Parathyroid adenoma (tissue), 2 donors: ENCODE data around the gene C1GALT1.

Source experiments
- H2AFZ ChIP-seq: fragments of 300-600 bp; sonication (generic); one replicate; pipeline ENCODE4 v1.7.0; 2017; ENCODE audit warnings: antibody characterized with exemption, mild to moderate bottlenecking
- H3K27ac ChIP-seq: fragments of 300-600 bp; sonication (generic); one replicate; pipeline ENCODE4 v1.7.0; 2017
- H3K27me3 ChIP-seq: fragments of 300-600 bp; sonication (generic); one replicate; pipeline ENCODE4 v1.7.0; 2017; ENCODE audit warnings: low read length; ENCODE audit not compliant: control insufficient read depth, insufficient read depth
- H3K36me3 ChIP-seq: fragments of 300-600 bp; sonication (generic); one replicate; pipeline ENCODE4 v1.7.0; 2017; ENCODE audit warnings: low read length; ENCODE audit not compliant: control insufficient read depth, insufficient read depth
- H3K4me1 ChIP-seq: fragments of 300-600 bp; sonication (generic); one replicate; pipeline ENCODE4 v1.7.0; 2017; ENCODE audit warnings: control low read depth
- H3K4me2 ChIP-seq: fragments of 300-600 bp; sonication (generic); one replicate; pipeline ENCODE4 v1.7.0; 2017; ENCODE audit warnings: low read length
- H3K4me3 ChIP-seq: fragments of 300-600 bp; sonication (generic); one replicate; pipeline ENCODE4 v1.7.0; 2017; ENCODE audit warnings: low read depth, low read length
- H3K79me2 ChIP-seq: fragments of 300-600 bp; sonication (generic); one replicate; pipeline ENCODE4 v1.7.0; 2017; ENCODE audit warnings: control low read depth
- H3K9ac ChIP-seq: fragments of 300-600 bp; sonication (generic); one replicate; pipeline ENCODE4 v1.7.0; 2017; ENCODE audit warnings: mild to moderate bottlenecking
- H3K9me3 ChIP-seq: fragments of 300-600 bp; sonication (generic); one replicate; pipeline ENCODE4 v1.7.0; 2017; ENCODE audit warnings: low read length; ENCODE audit not compliant: control insufficient read depth
- CTCF ChIP-seq: fragments of 300-600 bp; sonication (generic); IDR thresholded peaks from one replicate; pipeline ENCODE4 v1.7.0; 2017; ENCODE audit warnings: antibody characterized with exemption, mild to moderate bottlenecking
- donor health status: primary hyperparathyroidism.

Gene C1GALT1

GRCh38 chr7:7177044-7177517 lies 5.3 kb upstream of the C1GALT1 start:
- Histone ChIP-seq H3K4me2 (no peak overlapping the region), H3K9me3 (no peaks in the 10 kb centered on the region), H3K4me3 (no peak overlapping the region), H3K27me3 (no peaks in the 10 kb centered on the region), H2AFZ (no peak overlapping the region), H3K36me3 (no peaks in the 10 kb centered on the region), H3K4me1 (peaks cover 4% of the 10 kb centered on the region), H3K79me2 (no peaks in the 10 kb centered on the region), H3K9ac (no peak overlapping the region), H3K27ac (no peak overlapping the region)
- TF ChIP-seq CTCF = no peak

GRCh38 chr7:7178081-7178480 lies 4.3 kb upstream of the C1GALT1 start:
- Histone ChIP-seq H3K9ac (no peak overlapping the region), H3K27ac (no peak overlapping the region), H3K79me2 (no peaks in the 10 kb centered on the region), H3K4me1 (peaks cover 4% of the 10 kb centered on the region), H2AFZ (no peak overlapping the region), H3K9me3 (no peaks in the 10 kb centered on the region), H3K4me3 (no peak overlapping the region), H3K36me3 (no peaks in the 10 kb centered on the region), H3K4me2 (no peak overlapping the region), H3K27me3 (no peaks in the 10 kb centered on the region)
- TF ChIP-seq CTCF = no peak

GRCh38 chr7:7178906-7179305 lies 3.4 kb upstream of the C1GALT1 start:
- TF ChIP-seq CTCF = no peak
- peaks cover 8% of the 10 kb centered on the region for H3K79me2 ChIP-seq
- no peak overlapping the region for H3K27ac ChIP-seq
- no peaks in the 10 kb centered on the region for H3K36me3 ChIP-seq
- no peak overlapping the region for H2AFZ ChIP-seq
- peaks cover 4% of the 10 kb centered on the region for H3K4me1 ChIP-seq
- no peaks in the 10 kb centered on the region for H3K27me3 ChIP-seq
- no peak overlapping the region for H3K9ac ChIP-seq
- H3K4me3 ChIP-seq = no peak overlapping the region
- H3K9me3 ChIP-seq = no peaks in the 10 kb centered on the region
- H3K4me2 ChIP-seq = no peak overlapping the region

GRCh38 chr7:7180725-7181449 lies 1.5 kb upstream of the C1GALT1 start:
- H3K36me3 ChIP-seq = no peaks in the 10 kb centered on the region
- no peaks in the 10 kb centered on the region for H3K27me3 ChIP-seq
- no peaks in the 10 kb centered on the region for H3K9me3 ChIP-seq
- no peak for TF ChIP-seq CTCF
- H3K27ac ChIP-seq = peak overlapping the region; percentile 86
- peak overlapping the region; percentile 99 for H3K4me3 ChIP-seq
- H3K79me2 ChIP-seq = peaks cover 24% of the 10 kb centered on the region
- H2AFZ ChIP-seq = no peak overlapping the region
- H3K4me2 ChIP-seq = peak overlapping the region; percentile 94
- no peak overlapping the region for H3K9ac ChIP-seq
- H3K4me1 ChIP-seq = peaks cover 7% of the 10 kb centered on the region
